Tibial nerve (tissue), 4 donors: ENCODE results near the gene EIF3B.

ENCODE experiments used
- CTCF ChIP-seq, 5 experiments: fragments of 200-600 bp in 3 of 5; fragments of 450-650 bp in 2 of 5; sonication (generic) in 3 of 5; IDR thresholded peaks; one replicate each; pipeline ENCODE4 v1.5.1; 2016 to 2019; ENCODE audit warnings: antibody characterized with exemption in 5 of 5, mild to moderate bottlenecking in 3 of 5, moderate library complexity in 2 of 5
- EP300 ChIP-seq, 2 donors: sonication (generic); formaldehyde crosslinking; IDR thresholded peaks; one replicate each; pipeline ENCODE4 v1.6.1; 2017; ENCODE audit warnings: antibody characterized with exemption in 2 of 2, mild to moderate bottlenecking in 1 of 2
- POLR2A ChIP-seq, 2 donors: fragments of 450-650 bp; IDR thresholded peaks; one replicate each; pipeline ENCODE4 v1.6.1; 2017; ENCODE audit warnings: antibody characterized with exemption in 2 of 2, mild to moderate bottlenecking in 2 of 2, moderate library complexity in 2 of 2

GRCh38 chr7:2307690-2308107 is 46.9 kb upstream of the EIF3B start:
- no peak for TF ChIP-seq CTCF (IDR thresholded peaks at IDR 0.05)
- no peak for TF ChIP-seq POLR2A (IDR thresholded peaks at IDR 0.05)
- TF ChIP-seq EP300 (IDR thresholded peaks at IDR 0.05): no peak
